Measurements from ENCODE around the gene RNF224. TPM values are rescaled to one million over a fixed set of nuclear protein-coding genes. Genes with fewer than 3 reads are reported as not detected.

The RNF224 gene
- total RNA-seq, 1 experiment from 2014 or later = 0.27 TPM

- CTCF ChIA-PET = interaction anchor here (0.9 to 1.2 kb wide), 2 partner anchors 11 to 39 kb away, joined by 3 to 4 read pairs; no protein-coding TSS in a partner anchor
- no peak overlapping the region for H3K27ac Mint-ChIP-seq (ENCODE audit: unreplicated experiment)
Measured at GRCh38 chr9:137275203-137275587, 47.9 kb downstream of the RNF224 start.

DNA sequence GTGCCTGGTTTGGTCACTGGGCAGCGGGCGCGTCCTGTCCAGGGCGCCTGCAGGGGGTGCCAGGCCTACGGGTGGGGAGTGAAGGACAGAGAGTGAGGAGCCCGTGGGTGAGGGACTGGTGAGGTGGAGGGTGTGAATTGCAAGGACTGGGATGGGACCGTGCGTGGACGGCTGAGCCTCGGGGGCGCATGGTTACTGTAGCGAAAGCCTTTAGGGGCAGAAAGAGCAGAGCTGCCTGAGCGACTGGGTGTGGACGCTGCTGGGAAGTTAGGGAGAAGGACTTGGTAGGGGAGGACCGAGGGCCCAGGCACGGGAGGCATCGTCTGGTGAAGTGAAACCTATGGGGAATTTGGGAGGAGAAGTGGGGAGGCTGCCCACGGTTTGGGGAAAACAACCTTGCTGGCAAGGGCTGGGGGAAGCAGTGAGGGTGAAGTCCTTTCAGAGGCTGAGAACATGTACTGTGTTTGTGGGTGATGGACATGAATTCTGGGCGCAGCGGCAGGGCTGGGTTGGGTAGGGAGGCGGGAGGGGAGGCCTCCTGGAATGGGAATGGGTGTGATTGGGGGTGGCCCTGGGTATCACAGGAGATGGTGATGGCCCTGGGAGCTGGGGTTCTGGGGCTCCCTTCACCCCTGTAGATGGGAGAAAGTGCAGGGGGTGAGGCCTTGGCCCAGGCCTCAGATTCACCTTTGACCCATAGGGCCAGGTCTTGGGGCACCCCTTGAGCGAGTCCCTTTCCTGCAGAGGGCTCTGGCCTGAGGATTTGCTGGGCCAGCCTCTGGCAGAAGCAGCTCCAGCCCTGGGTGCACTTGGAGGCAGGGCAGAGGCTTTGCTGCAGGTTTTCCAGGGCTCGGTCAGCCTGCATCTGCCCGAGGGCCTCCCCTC is 48.5 kb downstream of the RNF224 start:
- Histone ChIP-seq H3K9me3 (0 out of 2 replicates have a peak, but pooled peaks cover 6% of the 10 kb centered on the region), H3K27me3 (replicated peaks; ENCODE audit: control insufficient read depth, insufficient read depth, low read length) (no peaks in the 10 kb centered on the region), H3K4me1 (no peaks in the 10 kb centered on the region), H3K36me3 (ENCODE audit: control insufficient read depth, insufficient read depth, low read length) (no peaks in the 10 kb centered on the region; the same call in none of the 2 replicates), H3K4me3 (ENCODE audit: low read depth, low read length) (no peak overlapping the region)
- Mint-ChIP-seq H3K9me3 (ENCODE audit: unreplicated experiment) (no peaks in the 10 kb centered on the region), H3K36me3 (ENCODE audit: insufficient read depth, unreplicated experiment) (peaks cover 35% of the 10 kb centered on the region), H3K4me1 (ENCODE audit: low read depth, unreplicated experiment) (no peaks in the 10 kb centered on the region), H3K27me3 (ENCODE audit: insufficient read depth, unreplicated experiment) (no peaks in the 10 kb centered on the region), H3K4me3 (ENCODE audit: unreplicated experiment) (no peak overlapping the region), H3K27ac (ENCODE audit: unreplicated experiment) (no peak overlapping the region)
- no peak for DNase-seq
- CTCF ChIA-PET = no interaction called here
- intact Hi-C loops (cut with micrococcal nuclease; ENCODE audit: unreplicated experiment) = no loop called here
- POLR2A ChIA-PET = no interaction called here
- BruUV-seq (replicated peaks) = no TSS peak
- TF ChIP-seq CTCF (IDR thresholded peaks at IDR 0.05; ENCODE audit: insufficient read depth in 1 of 2, low read depth in 1 of 2, low read length in 1 of 2, severe bottlenecking in 1 of 2, unreplicated experiment in 1 of 2) = no peak

More at GRCh38 chr9:137275203-137275587, 47.9 kb downstream of the RNF224 start:
- intact Hi-C loops (cut with micrococcal nuclease; ENCODE audit: unreplicated experiment) = no loop called here
- H3K27me3 ChIP-seq (replicated peaks; ENCODE audit: control insufficient read depth, insufficient read depth, low read length) = no peaks in the 10 kb centered on the region
- H3K4me1 Mint-ChIP-seq (ENCODE audit: low read depth, unreplicated experiment) = no peaks in the 10 kb centered on the region
- POLR2A ChIA-PET = no interaction called here
- BruUV-seq (replicated peaks) = no TSS peak
- H3K36me3 ChIP-seq (ENCODE audit: control insufficient read depth, insufficient read depth, low read length) = no peaks in the 10 kb centered on the region; the same call in none of the 2 replicates
- no peak overlapping the region for H3K4me3 ChIP-seq (ENCODE audit: low read depth, low read length)
- H3K9me3 Mint-ChIP-seq (ENCODE audit: unreplicated experiment) = no peaks in the 10 kb centered on the region
- no peak overlapping the region for H3K4me3 Mint-ChIP-seq (ENCODE audit: unreplicated experiment)
- H3K36me3 Mint-ChIP-seq (ENCODE audit: insufficient read depth, unreplicated experiment) = peaks cover 36% of the 10 kb centered on the region
- H3K27me3 Mint-ChIP-seq (ENCODE audit: insufficient read depth, unreplicated experiment) = no peaks in the 10 kb centered on the region
- DNase-seq = no peak
- TF ChIP-seq CTCF (IDR thresholded peaks at IDR 0.05; ENCODE audit: insufficient read depth in 1 of 2, low read depth in 1 of 2, low read length in 1 of 2, severe bottlenecking in 1 of 2, unreplicated experiment in 1 of 2) = no peak
- 0 out of 2 replicates have a peak, but pooled peaks cover 6% of the 10 kb centered on the region for H3K9me3 ChIP-seq
- H3K4me1 ChIP-seq = no peaks in the 10 kb centered on the region

- Mint-ChIP-seq H3K27me3 (ENCODE audit: insufficient read depth, unreplicated experiment) (no peaks in the 10 kb centered on the region), H3K27ac (ENCODE audit: unreplicated experiment) (peak overlapping the region; percentile 44), H3K4me3 (ENCODE audit: unreplicated experiment) (no peak overlapping the region), H3K4me1 (ENCODE audit: low read depth, unreplicated experiment) (no peaks in the 10 kb centered on the region), H3K9me3 (ENCODE audit: unreplicated experiment) (no peaks in the 10 kb centered on the region), H3K36me3 (ENCODE audit: insufficient read depth, unreplicated experiment) (peaks cover 31% of the 10 kb centered on the region)
- intact Hi-C loops (cut with micrococcal nuclease; ENCODE audit: unreplicated experiment) = no loop called here
- Histone ChIP-seq H3K9me3 (0 out of 2 replicates have a peak, but pooled peaks cover 6% of the 10 kb centered on the region), H3K4me1 (no peaks in the 10 kb centered on the region), H3K4me3 (ENCODE audit: low read depth, low read length) (no peak overlapping the region), H3K27me3 (replicated peaks; ENCODE audit: control insufficient read depth, insufficient read depth, low read length) (no peaks in the 10 kb centered on the region), H3K36me3 (ENCODE audit: control insufficient read depth, insufficient read depth, low read length) (no peaks in the 10 kb centered on the region; the same call in none of the 2 replicates)
- no peak for DNase-seq
- no TSS peak for BruUV-seq (replicated peaks)
- CTCF ChIA-PET = no interaction called here
- POLR2A ChIA-PET = interaction anchor here (0.5 kb wide), 1 partner anchor 143 kb away, joined by 4 read pairs; no protein-coding TSS in a partner anchor
- TF ChIP-seq CTCF (IDR thresholded peaks at IDR 0.05; ENCODE audit: insufficient read depth in 1 of 2, low read depth in 1 of 2, low read length in 1 of 2, severe bottlenecking in 1 of 2, unreplicated experiment in 1 of 2) = no peak
Measured at GRCh38 chr9:137276473-137277328, 49.4 kb downstream of the RNF224 start.

Data from Caco-2 (cell line).